ENCODE data around the gene AATF.
A peak's percentile ranks its signal among the peaks of the same experiment; 100 is the strongest.

Gene AATF

GRCh38 chr17:36948717-36949460, at the start of gene AATF:
AATF (plus strand) TSS chr17:36948954; CDS start chr17:36949126, 172 bp downstream.
- DNase-seq = peak; percentile 92

GRCh38 chr17:36899250-36900159, 49.2 kb upstream of the AATF start:
- DNase-seq = no peak

GRCh38 chr17:36900160-36900512, 48.6 kb upstream of the AATF start:
- DNase-seq = no peak

- DNase-seq = no peak
Measured at GRCh38 chr17:36901506-36901905, 47.2 kb upstream of the AATF start.

GRCh38 chr17:36907407-36907806, 41.3 kb upstream of the AATF start:
- peak; percentile 2 for DNase-seq

GRCh38 chr17:36910513-36910912, 38.2 kb upstream of the AATF start:
- no peak for DNase-seq

DNA sequence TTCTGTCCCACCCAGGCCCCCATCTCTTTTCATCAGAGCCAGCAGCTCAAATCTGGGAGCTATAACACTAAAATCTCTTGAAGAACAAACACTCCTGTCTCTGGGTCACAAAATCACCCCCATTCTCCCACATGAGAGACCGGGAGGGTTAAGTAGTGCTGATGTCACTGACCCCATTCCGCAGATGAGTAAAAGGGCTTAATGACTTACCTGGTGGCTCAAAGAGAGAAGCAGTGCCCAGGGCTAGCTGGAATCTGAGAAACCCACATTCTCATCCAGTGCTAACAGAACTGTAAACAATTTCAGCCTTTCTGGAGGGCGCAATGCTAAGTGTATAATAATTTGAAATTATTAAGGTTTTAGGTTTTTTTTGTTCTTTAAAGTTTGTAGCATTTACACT, 37.8 kb upstream of the AATF start:
- DNase-seq = no peak

DNA sequence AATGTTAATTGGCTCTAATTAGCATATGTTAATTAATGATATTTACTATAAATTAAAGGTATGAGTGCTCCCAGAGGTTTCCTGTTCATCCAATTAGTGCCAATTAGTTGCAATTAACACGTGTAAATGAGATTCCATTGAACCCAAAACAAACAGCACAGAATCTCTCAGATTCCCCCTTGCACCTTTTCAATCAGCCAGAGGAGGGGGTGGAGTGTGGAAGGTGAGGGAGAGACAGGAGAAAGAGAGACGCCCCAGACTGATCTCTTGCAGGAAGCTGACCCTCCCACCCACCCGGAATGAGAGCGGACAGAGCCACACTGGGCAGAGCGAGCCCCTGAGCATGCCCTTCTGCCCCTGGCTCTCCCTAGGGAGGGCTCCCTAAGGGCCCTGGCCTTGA, 35.6 kb upstream of the AATF start:
- DNase-seq = no peak

- DNase-seq = no peak
Measured at GRCh38 chr17:36918211-36918691, 30.5 kb upstream of the AATF start.

- DNase-seq = no peak
Measured at GRCh38 chr17:36919407-36919968, 29.3 kb upstream of the AATF start.

DNA sequence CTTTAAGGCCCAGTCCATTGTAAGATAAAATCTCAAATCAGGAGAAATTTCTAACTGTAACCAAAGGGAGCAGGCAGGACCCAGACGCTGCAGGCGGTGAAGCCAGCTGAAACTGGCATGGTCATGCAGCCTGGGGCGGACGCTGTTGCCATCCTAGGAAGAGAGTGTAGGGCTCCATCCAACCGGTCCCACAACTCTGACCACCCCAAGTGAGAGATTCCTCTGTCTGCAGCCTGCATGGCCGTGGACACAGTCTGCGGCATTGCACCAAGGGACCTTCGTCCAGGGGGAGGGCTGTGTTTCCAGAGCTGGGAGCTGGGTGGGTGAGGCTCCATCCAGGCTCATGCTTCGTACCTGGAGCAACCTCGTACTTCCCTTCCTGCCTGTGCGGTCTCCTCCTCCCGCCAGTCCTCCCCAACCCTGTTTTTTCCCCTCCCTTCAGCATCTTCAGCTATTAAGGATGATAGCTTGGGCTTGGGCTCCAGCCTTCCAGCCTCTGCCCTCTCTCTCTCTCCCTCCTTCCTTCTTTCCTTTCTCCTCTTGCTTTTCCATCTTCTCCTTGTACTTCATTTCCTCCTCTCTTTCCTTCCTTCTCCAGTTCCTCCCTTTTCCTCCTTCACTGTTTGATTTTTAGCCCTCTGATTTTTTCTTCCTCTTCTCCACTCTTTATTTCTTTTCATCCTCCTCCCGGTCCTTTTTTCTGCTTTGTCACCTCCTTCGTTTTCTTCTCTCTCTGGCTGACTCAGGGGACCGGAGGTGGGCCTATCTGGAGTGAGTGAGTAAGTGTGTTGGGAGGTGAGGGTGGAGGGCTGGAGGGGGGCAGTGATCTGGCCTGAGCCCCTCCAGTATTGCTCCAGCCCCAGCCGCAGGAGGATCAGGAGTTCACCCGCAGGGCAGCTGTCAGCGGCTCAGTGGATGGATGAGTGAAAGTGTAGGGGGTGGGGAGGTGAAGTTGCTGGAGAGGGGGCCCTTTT, 28.4 kb upstream of the AATF start:
- DNase-seq = no peak

- no peak for DNase-seq
Measured at GRCh38 chr17:36921095-36921851, 27.5 kb upstream of the AATF start.

DNA sequence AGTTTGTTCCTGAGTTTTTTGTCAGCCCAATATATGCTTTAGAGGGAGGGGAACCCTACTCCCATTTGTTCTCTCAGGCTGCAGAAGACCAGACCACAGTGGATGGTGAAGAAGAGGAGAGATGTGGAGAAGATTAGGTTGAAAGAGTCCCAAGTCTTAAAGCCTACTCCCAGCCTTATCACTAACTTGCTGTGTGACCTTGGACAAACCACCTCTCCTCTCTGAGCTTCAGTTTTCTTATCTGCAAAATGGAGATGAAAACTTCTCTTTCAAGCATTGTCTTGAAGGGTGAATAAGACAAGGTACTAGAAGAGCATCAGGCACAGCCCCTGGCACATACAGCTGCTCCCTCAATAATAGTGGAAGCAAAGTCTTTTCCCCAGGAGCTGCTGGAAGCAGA, 26.6 kb upstream of the AATF start:
- no peak for DNase-seq

DNA sequence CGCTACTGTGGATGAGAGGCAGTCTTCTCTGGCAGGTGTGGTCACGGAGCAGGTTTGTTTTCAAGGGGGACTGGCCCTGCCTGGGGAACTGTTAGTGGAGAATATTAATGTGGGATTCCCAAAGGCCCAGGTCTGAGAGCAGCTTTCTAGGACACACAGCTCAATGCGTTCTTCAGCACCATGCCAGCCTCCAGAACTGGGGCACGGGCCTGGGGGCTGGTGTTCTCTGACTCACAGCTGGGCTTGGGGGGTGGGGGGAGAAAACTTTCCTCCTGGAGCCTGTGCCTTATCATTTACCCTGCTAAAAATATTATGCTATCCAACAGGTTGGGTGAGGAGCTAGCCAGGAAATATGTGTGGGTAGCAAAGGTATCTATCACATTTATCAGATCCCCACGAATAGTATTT, 24.9 kb upstream of the AATF start:
- no peak for DNase-seq

- no peak for DNase-seq
Measured at GRCh38 chr17:36926226-36926625, 22.5 kb upstream of the AATF start.

DNA sequence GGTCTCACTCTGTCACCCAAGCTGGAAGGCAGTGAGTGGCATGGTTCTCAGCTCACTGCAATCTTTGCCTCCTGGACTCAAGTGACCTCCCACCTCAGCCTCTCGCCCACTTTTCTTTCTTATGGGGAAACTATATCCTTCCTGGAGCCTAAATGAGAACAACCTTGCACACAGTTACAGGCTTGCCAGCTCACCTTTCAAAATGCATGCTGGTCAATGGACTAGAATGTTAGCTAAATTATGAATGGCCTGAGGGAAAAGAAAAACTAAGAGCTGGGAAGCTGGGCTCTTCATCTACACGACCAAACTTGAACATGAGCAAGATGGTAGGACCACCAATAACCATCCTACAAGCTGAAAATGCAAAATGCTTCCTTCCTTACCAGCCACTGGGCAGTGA, 22.1 kb upstream of the AATF start:
- no peak for DNase-seq

GRCh38 chr17:36928471-36929345, 20.0 kb upstream of the AATF start:
- no peak for DNase-seq

DNA sequence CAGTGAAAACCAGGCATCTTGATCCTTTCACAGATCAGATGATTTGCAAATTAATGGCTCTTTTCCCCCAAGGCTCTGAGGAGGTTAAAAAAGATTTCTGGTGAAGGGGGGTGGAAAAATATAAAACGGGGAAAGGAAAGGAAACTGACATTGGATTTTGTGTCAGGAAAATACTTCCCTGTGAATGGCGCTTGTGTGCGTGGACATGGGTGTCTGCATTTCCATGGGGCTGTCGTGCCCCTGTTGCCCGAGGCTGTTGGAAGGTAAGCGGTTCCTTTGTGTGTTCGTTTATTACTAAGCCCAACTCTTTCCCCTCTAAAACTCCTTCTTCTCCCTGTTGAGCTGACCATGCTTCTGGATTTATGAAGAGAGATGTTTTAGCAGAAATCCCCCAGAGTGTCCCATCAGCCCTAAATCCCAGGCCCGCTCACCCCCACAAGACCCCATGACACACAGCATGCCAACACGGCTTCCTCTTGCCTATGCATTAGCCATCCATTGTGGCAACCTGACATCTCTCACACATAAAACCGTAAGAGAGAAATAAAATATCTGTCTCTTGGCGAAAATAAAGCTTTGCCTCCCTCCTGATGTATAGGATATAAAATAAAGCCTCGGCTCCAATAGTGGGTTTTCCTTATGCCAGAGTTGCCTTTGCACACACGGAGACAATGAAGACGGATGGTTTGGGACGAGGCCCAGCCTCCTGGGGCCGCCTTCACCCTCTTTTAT, 18.7 kb upstream of the AATF start:
- DNase-seq = no peak

GRCh38 chr17:36930583-36930900, 18.2 kb upstream of the AATF start:
- no peak for DNase-seq

- DNase-seq = no peak
Measured at GRCh38 chr17:36931096-36931696, 17.6 kb upstream of the AATF start.

Measured in NCI-H1105 (cell line).